Fibroblast of lung (primary cell): ENCODE measurements around the gene PDZD2. TPM values are rescaled to one million over a fixed set of nuclear protein-coding genes. Genes with fewer than 3 reads are reported as not detected.

Experiments
- DNase-seq, 2 donors: peaks; one replicate each; pipeline versions ENCODE4 v3.0.0 to v3.0.0-alpha.2; 2010; ENCODE audit warnings: low read depth in 2 of 2
- H2AFZ ChIP-seq: 2 replicates; pipeline ENCODE4 v1.5.1; 2012; ENCODE audit warnings: low read length, control low read depth, inconsistent platforms
- H3K27ac ChIP-seq: 2 replicates; pipeline ENCODE4 v1.5.1; 2011; ENCODE audit warnings: low read length, control low read depth; ENCODE audit not compliant: insufficient read depth
- H3K27me3 ChIP-seq: 2 replicates; pipeline ENCODE4 v1.5.1; 2011; ENCODE audit warnings: mild to moderate bottlenecking, low read length; ENCODE audit not compliant: control insufficient read depth, insufficient read depth
- H3K36me3 ChIP-seq: 2 replicates; pipeline ENCODE4 v1.5.1; 2011; ENCODE audit warnings: low read length; ENCODE audit not compliant: control insufficient read depth, insufficient read depth
- H3K4me1 ChIP-seq: 2 replicates; pipeline ENCODE4 v1.5.1; 2011; ENCODE audit warnings: low read length; ENCODE audit not compliant: control insufficient read depth, insufficient read depth; ENCODE audit errors: extremely low read depth
- H3K4me2 ChIP-seq: 2 replicates; pipeline ENCODE4 v1.5.1; 2011; ENCODE audit warnings: low read length, control low read depth; ENCODE audit not compliant: insufficient read depth; ENCODE audit errors: extremely low read depth
- H3K4me3 ChIP-seq, 4 experiments: fragments of 200-600 bp in 1 of 4; sonication (generic) in 1 of 4; replicated peaks in 1 of 4; 2 replicates each; pipeline ENCODE4 v1.5.1; 2011 to 2016; ENCODE audit warnings: low read length in 4 of 4, low read depth in 3 of 4, mild to moderate bottlenecking in 3 of 4, control low read depth in 2 of 4, inconsistent platforms in 1 of 4, mixed read lengths in 1 of 4; ENCODE audit not compliant: insufficient read depth in 1 of 4; ENCODE audit errors: control extremely low read depth in 1 of 4
- H3K79me2 ChIP-seq: 2 replicates; pipeline ENCODE4 v1.5.1; 2012; ENCODE audit warnings: mild to moderate bottlenecking, low read length, inconsistent platforms; ENCODE audit not compliant: control insufficient read depth, insufficient read depth
- H3K9ac ChIP-seq: 2 replicates; pipeline ENCODE4 v1.5.1; 2011; ENCODE audit warnings: mild to moderate bottlenecking, low read length, control low read depth; ENCODE audit not compliant: insufficient read depth
- H3K9me3 ChIP-seq: 2 replicates; pipeline ENCODE4 v1.5.1; 2012; ENCODE audit warnings: low read depth, low read length; ENCODE audit not compliant: control insufficient read depth, insufficient read depth
- H4K20me1 ChIP-seq: 2 replicates; pipeline ENCODE4 v1.5.1; 2011; ENCODE audit warnings: low read length; ENCODE audit not compliant: control insufficient read depth, insufficient read depth; ENCODE audit errors: extremely low read depth
- CTCF ChIP-seq, 2 donors: IDR thresholded peaks in 1 of 2; conservative IDR thresholded peaks in 1 of 2; 1 replicate in 1 of 2; 2 replicates in 1 of 2; pipeline ENCODE4 v1.5.1; 2011 to 2012; ENCODE audit warnings: low read length in 2 of 2, control low read depth in 1 of 2, inconsistent platforms in 1 of 2, low read depth in 1 of 2, mild to moderate bottlenecking in 1 of 2
- EZH2 ChIP-seq: IDR thresholded peaks from 2 replicates; pipeline ENCODE4 v1.5.1; 2012; ENCODE audit warnings: low read length, control low read depth, mild to moderate bottlenecking; ENCODE audit errors: missing control alignments
- polyA plus RNA-seq, 2 donors: library from polyadenylated mRNA; depleted of rRNA in 1 of 2; stranded (reverse) in 1 of 2; unstranded in 1 of 2; fragments of >200 nt; gene quantifications; 2 replicates each; pipeline ENCODE4 v1.2.1, GENCODE V29; 2011 to 2012; ENCODE audit warnings: missing spikeins in 1 of 2
- total RNA-seq: library from RNA; depleted of rRNA; stranded (reverse); fragments of >200 nt; gene quantifications from 2 replicates; pipeline ENCODE4 v1.2.1, GENCODE V29; 2014

PDZD2 gene
- total and polyA plus RNA-seq, 2 donors (not counting 1 experiment from before 2014, with no cell fraction given): 0.33 to 0.40 TPM

- H3K79me2 ChIP-seq: no peaks in the 10 kb centered on the region
- no peaks in the 10 kb centered on the region for H3K9me3 ChIP-seq
- H3K4me3 ChIP-seq: no peak overlapping the region
- H3K9ac ChIP-seq: no peak overlapping the region
- no peaks in the 10 kb centered on the region for H3K36me3 ChIP-seq
- no peak overlapping the region for H3K27ac ChIP-seq
- DNase-seq: no peak
- no peaks in the 10 kb centered on the region for H4K20me1 ChIP-seq
- no peaks in the 10 kb centered on the region for H3K4me1 ChIP-seq
- H2AFZ ChIP-seq: no peak overlapping the region
- H3K4me2 ChIP-seq: no peak overlapping the region
- TF ChIP-seq CTCF (conservative IDR thresholded peaks at IDR 0.05 in 1 of 2, IDR thresholded peaks at IDR 0.05 in 1 of 2; ENCODE audit: low read depth in 1 of 2, low read length in 2 of 2) (no peak), EZH2 (no peak)
- H3K27me3 ChIP-seq: no peaks in the 10 kb centered on the region
Observed at GRCh38 chr5:31824869-31825517, 186.1 kb downstream of the PDZD2 start.

- Histone ChIP-seq H3K9me3 (no peaks in the 10 kb centered on the region), H3K79me2 (no peaks in the 10 kb centered on the region)
Observed at GRCh38 chr5:31825518-31826068, 186.7 kb downstream of the PDZD2 start.

GRCh38 chr5:31827867-31828266 lies 188.9 kb downstream of the PDZD2 start:
- no peak overlapping the region for H3K27ac ChIP-seq
- H3K4me2 ChIP-seq: no peak overlapping the region
- H3K4me1 ChIP-seq: no peaks in the 10 kb centered on the region
- H4K20me1 ChIP-seq: no peaks in the 10 kb centered on the region
- no peaks in the 10 kb centered on the region for H3K36me3 ChIP-seq
- H3K27me3 ChIP-seq: no peaks in the 10 kb centered on the region
- no peak overlapping the region for H3K4me3 ChIP-seq
- H3K79me2 ChIP-seq: no peaks in the 10 kb centered on the region
- DNase-seq: peak; percentile 76 to 87
- no peak overlapping the region for H2AFZ ChIP-seq
- no peak overlapping the region for H3K9ac ChIP-seq
- H3K9me3 ChIP-seq: no peaks in the 10 kb centered on the region
- TF ChIP-seq CTCF (conservative IDR thresholded peaks at IDR 0.05 in 1 of 2, IDR thresholded peaks at IDR 0.05 in 1 of 2; ENCODE audit: low read depth in 1 of 2, low read length in 2 of 2) (no peak), EZH2 (no peak)

More at GRCh38 chr5:31825518-31826068, 186.7 kb downstream of the PDZD2 start:
- Histone ChIP-seq H3K36me3 (no peaks in the 10 kb centered on the region), H3K27ac (no peak overlapping the region), H3K4me1 (no peaks in the 10 kb centered on the region), H2AFZ (no peak overlapping the region), H3K4me2 (no peak overlapping the region), H3K4me3 (no peak overlapping the region), H3K27me3 (no peaks in the 10 kb centered on the region), H4K20me1 (no peaks in the 10 kb centered on the region), H3K9ac (no peak overlapping the region)
- DNase-seq: peak; percentile 42 to 79
- no peak for TF ChIP-seq EZH2
- TF ChIP-seq CTCF (conservative IDR thresholded peaks at IDR 0.05 in 1 of 2, IDR thresholded peaks at IDR 0.05 in 1 of 2; ENCODE audit: low read depth in 1 of 2, low read length in 2 of 2): peak; percentile 72 to 74
